GM08714 (cell line): Measurements from ENCODE around the gene ILK.

Experiments
- H3K4me3 ChIP-seq: fragments of 200-500 bp; sonication (Bioruptor generic); 2 replicates; pipeline ENCODE4 v1.5.1; 2014; ENCODE audit warnings: mild to moderate bottlenecking, low read length, inconsistent platforms
- ZNF274 ChIP-seq: IDR thresholded peaks from 2 replicates; pipeline ENCODE4 v1.6.1; 2012; ENCODE audit warnings: mild to moderate bottlenecking, low read depth, low read length

Gene ILK

DNA sequence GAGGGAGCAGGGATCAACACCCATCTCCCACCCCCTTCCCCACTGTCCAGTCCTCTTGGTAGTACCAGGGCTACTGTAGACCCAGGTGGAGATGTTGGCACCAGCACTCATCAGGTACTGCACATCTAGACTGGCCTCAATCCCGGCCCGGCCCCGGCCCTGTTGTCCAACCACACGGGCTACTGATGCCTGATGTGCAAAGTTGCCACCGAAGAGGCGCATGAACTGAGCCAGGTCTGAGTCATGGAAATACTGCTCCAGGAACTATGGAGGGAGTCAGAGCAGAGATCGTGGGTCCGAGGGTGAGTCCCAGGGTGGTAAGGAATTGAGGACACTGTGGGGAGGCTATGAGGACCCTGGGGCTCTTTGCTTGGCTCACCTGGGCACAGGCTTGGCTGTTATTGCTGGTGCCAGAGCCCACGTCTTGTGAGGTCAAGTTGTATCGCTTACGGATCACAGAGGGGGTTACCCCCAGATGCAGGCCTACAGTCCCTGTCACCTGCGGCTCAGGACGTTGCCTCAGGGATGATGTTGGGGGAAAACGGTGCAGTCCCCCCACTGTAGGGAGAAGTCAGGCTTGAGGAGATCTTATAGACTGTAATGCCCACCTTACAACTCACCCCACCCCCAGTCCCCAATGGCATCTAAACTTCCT is 13.1 kb downstream of the ILK start:
- no peak overlapping the region for H3K4me3 ChIP-seq
- no peak for TF ChIP-seq ZNF274

DNA sequence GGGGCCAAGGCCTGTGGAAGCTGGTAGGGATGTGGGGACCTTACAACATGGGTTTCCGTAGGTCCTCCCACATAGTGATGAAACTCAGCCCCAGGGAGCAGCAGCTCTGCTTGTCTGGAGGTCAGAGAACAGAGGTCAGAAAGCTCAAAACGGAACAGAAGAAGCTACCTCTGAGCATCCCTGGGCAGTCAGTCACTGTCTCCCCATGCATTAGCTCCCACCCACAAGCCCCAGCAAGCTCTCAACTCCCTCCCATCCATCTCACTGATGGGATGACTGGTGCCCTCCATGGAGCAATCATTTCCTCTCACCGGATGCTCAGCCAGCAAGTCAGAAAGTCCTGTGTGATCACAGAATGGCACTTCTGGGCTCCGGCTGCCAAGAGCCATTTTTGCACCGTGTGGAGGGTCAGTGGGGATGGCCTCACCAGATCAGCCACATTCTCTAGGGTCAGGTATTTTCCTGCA is 13.8 kb downstream of the ILK start:
- no peak overlapping the region for H3K4me3 ChIP-seq
- no peak for TF ChIP-seq ZNF274

DNA sequence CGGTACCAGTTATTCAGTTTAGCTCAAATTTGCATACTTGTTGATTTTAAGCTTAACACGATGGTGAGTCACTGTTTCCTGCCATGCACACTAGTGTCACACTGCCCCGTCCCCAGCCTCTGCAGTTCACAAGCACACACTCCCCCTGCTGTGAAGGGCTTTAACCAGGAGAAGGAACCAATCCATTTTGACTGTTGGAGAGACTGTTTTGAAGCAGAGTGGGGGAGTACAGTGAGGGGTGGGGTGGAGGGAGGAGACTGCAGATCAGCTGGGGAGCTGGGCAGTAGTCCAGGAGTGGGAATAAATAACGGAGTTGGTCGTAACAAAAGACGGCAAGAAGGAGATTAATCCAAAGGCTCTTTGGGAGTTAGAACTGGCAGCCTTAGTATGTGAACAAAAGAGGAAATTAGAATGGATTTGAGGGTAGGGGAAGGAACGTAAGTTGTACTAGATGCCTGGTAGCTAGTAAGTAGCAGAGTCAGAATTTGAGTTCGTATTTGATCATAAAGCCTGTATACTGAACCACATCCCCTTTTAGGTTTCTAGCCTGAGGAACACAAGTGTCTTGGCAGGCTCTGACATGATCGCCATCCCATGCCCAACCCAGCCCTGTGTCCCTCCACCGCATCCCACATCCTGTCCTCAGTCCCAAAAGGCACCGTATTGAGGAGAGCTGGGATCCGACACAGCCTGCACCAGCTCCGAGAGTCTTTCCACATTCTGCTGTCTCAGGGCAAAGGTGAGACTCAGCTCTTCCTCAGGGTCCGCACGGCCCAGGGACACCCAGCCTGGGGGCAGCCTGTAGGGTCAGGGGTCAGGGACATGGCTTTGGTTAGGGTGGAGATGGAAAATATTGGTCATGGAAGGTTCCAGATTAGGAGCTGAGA is 14.8 kb downstream of the ILK start:
- TF ChIP-seq ZNF274 = no peak
- H3K4me3 ChIP-seq = peak overlapping the region; percentile 69

DNA sequence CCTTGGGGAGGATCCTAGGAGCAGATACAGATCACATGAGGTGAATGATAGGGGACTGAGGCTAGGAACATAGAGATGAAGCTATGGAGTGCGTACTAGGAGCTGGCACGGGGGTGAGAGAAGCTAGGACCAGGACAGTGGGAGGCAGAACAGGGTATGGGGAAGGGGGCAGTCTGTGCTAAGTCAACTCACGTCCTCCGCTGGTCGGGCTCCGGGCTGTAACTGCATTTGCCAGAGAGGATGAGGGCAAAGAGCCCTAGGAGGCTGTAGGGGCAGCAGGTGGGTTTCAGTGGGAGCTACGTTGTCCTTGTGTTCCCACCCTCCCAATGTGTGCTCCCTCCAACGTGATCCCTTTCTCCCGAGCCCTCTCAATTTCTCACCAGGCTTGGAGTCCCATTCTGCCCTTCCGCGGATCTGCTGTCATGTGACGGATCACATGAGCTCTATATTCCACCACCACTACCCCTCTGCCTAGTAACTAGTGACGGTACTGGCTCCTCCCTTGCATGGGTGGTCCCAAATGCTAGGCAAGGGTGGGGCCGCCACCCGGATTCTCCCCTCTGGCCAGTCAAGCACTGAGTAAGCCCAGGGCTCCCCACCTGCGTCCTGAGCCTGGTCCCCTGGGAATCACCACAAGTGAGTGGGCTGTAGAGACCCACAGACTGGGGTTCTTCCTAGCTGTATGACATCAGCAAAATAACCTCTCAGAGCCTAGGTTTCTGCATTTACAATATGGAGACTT is 15.6 kb downstream of the ILK start, which contains the start of gene TPP1:
TPP1 (minus strand) TSS at position 419 of the 742 bp plus-strand sequence; CDS start at position 397, 22 bp downstream.
- peak within 1 kb of the TSS; percentile 69 for H3K4me3 ChIP-seq
- no peak for TF ChIP-seq ZNF274

DNA sequence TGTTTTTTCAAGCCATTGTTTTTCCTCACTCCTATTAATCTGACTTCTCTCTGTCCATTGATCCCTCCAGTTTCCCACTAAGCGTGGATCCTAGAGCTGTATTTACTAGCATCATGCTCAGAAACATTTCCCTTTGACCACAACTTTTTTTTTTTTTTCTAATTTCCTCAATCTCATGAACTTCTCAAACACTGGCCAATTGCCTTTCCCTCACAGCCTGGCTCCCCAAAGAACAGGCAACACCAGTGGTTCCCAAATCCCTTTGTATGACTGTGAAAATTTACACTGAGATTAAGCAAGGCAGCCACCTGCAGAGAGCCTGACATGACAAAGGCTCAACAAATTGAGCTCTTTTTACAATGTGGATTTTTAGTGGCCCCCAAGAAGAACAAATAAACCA is 17.1 kb downstream of the ILK start:
- H3K4me3 ChIP-seq = no peak overlapping the region
- TF ChIP-seq ZNF274 = no peak

DNA sequence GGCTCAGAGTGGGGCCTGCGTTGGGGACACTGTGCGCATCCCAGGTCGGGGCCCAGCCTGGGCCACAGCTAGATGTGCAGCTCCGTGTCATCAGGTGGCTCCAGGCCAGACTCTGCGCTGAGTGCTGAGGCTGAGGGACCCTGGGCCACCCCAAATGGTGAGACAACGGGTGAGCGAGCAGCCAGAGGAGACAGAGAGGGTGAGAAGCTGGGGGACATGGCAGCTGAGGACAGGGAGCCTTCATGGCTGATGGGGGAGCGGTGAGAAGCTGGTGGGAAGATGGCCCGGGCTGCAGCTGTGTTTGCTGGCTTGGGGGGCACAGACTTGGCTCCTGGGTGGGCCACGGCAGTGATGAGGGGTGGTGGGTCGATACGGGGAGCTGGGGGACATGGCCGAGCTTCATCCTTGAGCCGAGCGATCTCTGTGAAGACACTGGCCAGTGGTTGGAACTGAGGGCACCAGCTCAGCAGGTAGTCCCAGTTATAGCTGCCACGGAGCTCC is 18.2 kb downstream of the ILK start:
- TF ChIP-seq ZNF274 = no peak
- no peak overlapping the region for H3K4me3 ChIP-seq

DNA sequence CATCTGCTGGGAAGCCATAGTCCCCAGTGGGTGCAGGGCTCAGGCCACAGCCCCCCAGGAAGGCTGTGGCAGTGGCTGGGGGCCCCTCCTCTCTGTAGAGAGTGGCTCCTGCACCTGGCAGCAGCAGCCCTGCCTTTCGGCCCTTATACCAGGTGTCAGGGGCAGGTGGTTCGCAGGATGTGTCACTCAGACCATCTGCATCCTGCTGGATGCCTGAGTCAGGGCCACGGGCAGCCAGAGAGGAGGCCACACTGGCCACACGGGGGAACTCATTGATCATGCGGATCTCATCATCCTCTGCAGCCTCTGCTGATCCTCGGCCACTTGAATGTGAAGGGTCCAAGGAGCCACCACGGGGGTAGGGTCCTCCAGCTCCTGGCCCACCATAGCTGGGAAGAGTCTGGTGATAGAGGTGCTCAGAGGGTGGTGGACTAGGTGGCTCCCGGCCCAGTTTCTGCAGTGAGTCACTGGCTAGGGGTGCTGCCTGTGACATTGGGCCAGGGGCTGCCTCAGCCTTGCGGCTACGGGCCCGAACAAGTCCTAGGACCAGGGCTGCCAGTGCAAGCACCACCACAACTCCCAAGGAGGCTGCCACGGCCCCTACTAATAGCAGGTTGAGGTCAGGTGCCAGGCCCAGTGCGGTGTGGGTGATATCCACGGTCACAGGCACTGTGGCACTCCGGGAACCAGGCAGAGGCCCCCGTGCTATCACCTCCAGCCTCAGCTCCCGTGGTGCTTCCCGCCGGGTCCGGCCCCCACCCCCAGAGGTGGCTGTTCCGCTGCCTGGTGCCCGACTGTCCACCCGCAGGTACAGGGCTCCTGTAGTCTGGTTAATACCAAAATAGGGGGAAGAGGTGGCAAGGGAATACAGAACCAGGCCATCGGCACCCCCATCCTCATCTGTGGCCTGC is 18.9 kb downstream of the ILK start:
- TF ChIP-seq ZNF274 = no peak
- no peak overlapping the region for H3K4me3 ChIP-seq

DNA sequence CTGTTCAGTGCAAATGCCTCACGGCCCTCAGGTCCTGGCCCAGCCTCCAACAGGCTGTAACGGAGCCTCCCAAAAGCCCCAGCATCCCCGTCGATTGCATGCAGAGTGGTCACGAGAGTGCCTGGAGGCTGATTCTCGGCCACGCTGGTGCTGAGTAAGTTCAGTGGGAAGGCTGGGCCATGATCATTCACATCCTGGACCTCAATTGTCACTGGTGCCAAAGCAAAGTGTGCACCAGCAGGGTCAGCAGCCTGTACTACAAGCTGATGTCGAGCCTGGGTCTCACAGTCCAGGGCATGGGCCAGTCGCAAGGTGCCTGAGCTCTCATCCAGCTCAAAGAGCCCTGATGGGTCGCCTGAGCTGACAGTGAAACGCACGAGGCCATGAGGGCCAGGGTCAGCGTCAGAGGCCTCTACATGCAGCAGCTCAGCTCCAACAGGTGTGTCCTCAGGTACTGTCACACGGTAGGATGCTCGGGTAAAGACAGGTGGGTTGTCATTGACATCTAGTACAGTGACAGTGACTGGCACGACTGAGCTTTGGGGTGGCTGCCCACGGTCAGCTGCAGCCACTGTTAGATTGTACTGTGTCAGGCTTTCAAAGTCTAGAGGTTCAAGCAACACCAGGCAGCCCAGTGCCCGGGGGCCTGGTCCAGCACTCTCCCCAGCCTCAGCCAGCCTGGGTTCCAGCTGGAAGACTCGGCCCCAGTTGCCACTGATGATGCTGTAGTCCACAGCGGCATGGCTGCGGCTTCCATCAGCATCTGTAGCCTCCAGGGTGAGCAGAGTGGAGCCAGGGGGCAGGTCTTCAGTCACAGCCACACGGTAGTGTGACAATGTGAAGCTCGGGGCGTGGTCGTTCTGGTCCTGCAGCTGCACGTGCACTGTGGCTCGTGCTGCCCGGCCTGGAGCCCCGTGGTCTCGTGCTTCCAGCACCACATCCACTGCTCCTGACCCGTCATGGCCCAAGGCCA is 20.1 kb downstream of the ILK start:
- H3K4me3 ChIP-seq = no peak overlapping the region
- no peak for TF ChIP-seq ZNF274

DNA sequence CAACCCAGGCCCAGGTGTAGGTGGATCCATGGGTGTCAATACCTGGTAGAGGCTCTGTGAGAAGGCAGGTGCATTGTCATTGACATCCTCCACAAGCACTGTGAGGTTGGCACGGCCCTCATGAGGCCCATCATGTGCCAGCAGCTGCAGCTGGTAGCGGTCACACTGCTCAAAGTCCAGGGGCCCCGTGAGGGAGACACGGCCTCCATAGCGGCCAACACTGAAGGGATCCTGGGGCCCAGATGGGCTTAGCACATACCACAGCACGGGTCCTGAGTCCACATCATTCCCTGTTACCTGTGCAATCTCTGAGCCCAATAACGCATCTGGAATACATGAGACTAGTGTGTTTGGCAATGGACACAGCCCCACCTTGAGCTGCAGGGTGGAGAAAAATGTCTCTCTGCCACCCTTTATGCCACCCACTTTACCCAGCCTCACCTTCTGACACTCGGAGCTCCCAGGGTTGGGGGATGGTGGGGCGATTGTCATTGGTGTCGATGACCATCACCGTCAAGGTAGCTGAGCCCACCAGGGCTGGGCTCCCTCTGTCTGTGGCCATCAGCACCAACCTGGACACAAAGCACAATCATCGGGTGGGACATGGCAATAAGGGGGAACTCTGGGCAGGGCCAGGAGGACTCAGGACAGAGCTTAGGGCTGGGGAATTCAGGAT is 21.7 kb downstream of the ILK start:
- H3K4me3 ChIP-seq = no peak overlapping the region
- TF ChIP-seq ZNF274 = no peak

DNA sequence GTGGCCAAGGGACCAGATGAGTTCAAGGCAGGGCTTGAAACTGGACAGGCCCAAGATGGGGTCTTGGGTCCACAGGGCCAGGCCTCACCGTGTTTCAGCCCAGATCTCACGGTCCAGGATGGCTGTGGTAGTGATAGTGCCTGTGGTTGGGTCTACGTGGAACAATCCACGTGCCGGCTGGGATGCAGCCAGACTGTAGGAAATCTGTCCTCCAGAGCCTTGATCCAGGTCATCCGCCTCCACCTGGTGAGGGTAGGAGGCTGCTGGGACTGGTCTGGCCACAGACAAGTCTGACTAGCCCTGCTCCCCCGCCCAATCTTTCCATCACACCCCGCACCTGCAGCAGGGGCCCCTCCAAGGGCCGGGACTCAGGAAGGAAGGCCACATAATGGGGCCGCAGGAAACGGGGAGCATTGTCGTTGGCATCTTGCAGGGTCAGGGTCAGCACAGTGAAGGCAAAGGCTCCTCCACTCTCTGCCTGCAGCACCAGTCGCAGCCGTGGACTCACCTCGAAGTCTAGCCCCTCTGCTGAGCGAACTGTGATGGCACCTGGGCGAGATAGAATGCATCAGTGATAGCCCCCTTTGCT is 22.4 kb downstream of the ILK start:
- no peak for TF ChIP-seq ZNF274
- H3K4me3 ChIP-seq = no peak overlapping the region

DNA sequence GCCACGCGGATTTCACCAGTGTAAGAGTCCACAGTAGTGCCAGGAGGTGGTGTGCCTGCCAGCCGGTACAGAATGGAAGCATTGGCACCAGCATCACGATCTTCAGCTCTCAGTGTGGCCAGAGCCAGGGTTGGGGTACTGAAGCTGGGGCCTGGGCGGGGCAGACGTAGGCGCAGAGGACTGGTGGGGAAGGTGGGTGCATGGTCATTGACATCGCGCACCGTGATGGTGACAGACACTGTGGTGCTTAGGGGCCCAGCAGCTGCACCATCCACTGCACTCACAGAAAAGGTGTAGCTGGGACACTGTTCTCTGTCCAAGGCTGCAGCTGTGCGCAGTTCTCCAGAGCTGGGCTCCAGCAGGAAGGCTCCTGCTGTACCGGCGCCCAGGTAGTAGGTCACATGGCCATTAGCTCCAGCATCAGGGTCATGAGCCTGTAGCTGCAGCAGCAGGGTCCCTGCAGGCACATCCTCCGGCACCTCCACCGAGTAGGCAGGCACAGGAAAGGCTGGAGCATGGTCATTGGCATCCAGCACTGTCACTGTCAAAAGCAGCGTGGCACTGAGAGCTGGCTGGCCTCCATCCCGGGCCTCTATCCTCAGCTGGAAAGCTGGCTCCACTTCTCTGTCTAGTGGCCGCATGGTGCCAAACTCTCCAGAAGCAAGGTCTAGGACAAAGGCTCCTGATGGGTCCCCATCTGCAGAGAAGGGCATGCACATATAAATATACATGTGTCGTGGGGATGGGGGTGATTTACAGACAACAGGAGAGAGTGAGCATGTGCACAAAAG is 23.6 kb downstream of the ILK start:
- H3K4me3 ChIP-seq = no peak overlapping the region
- no peak for TF ChIP-seq ZNF274
